SK-N-SH treated with all-trans-retinoic acid at 6 μM for 48 hours (cell line): ENCODE data around the gene KIFBP.

Experiments
- ATAC-seq: fragments of 200-7000 bp; cut with Tn5 transposase; 3 replicates; pipeline ENCODE4 v1.9.1; 2020; ENCODE audit warnings: mild to moderate bottlenecking, moderate library complexity
- ARNTL ChIP-seq: fragments of 450-650 bp; formaldehyde crosslinking; IDR thresholded peaks from 2 replicates; pipeline ENCODE4 v1.5.0; 2020; ENCODE audit warnings: low read depth, mild to moderate bottlenecking, moderate library complexity, borderline replicate concordance
- CSDC2 ChIP-seq: fragments of 250-450 bp; sonication (Bioruptor Pico); IDR thresholded peaks from 2 replicates; pipeline ENCODE4 v1.5.0; 2020; ENCODE audit warnings: mild to moderate bottlenecking, moderate library complexity
- ESRRG ChIP-seq: fragments of 250-450 bp; sonication (Bioruptor Pico); IDR thresholded peaks from 2 replicates; pipeline ENCODE4 v1.6.1; 2021; ENCODE audit warnings: mild to moderate bottlenecking
- GLIS3 ChIP-seq: fragments of 250-450 bp; sonication (Bioruptor Pico); IDR thresholded peaks from 2 replicates; pipeline ENCODE4 v1.5.0; 2020; ENCODE audit warnings: mild to moderate bottlenecking, moderate library complexity
- OSR1 ChIP-seq: fragments of 250-450 bp; sonication (Bioruptor Pico); IDR thresholded peaks from 2 replicates; pipeline ENCODE4 v1.8.0; 2022; ENCODE audit warnings: moderate library complexity, mild to moderate bottlenecking, inconsistent platforms
- PPARA ChIP-seq: fragments of 250-450 bp; sonication (Bioruptor Pico); IDR thresholded peaks from 2 replicates; pipeline ENCODE4 v1.5.0; 2020; ENCODE audit warnings: mild to moderate bottlenecking, borderline replicate concordance
- RARB ChIP-seq: fragments of 250-450 bp; sonication (Bioruptor Pico); IDR thresholded peaks from 2 replicates; pipeline ENCODE4 v1.8.0; 2021; ENCODE audit warnings: mild to moderate bottlenecking, moderate library complexity
- SNAI2 ChIP-seq: fragments of 250-450 bp; sonication (Bioruptor Pico); IDR thresholded peaks from 2 replicates; pipeline ENCODE4 v1.5.0; 2020; ENCODE audit warnings: mild to moderate bottlenecking, moderate library complexity
- TCF4 ChIP-seq: fragments of 250-450 bp; sonication (Bioruptor Pico); IDR thresholded peaks from 2 replicates; pipeline ENCODE4 v1.8.0; 2021; ENCODE audit warnings: mild to moderate bottlenecking, moderate library complexity, borderline replicate concordance
- TOX ChIP-seq: fragments of 250-450 bp; sonication (Bioruptor Pico); IDR thresholded peaks from 2 replicates; pipeline ENCODE4 v1.8.0; 2021; ENCODE audit warnings: mild to moderate bottlenecking, moderate library complexity, borderline replicate concordance
- ZFP30 ChIP-seq: fragments of 450-650 bp; formaldehyde crosslinking; IDR thresholded peaks from 2 replicates; pipeline ENCODE4 v1.5.0; 2022; ENCODE audit warnings: mild to moderate bottlenecking, moderate library complexity
- ZNF565 ChIP-seq: fragments of 450-650 bp; formaldehyde crosslinking; conservative IDR thresholded peaks from 2 replicates; pipeline ENCODE4 v1.5.0; 2020; ENCODE audit warnings: low read depth, mild to moderate bottlenecking, moderate library complexity
- ZNF70 ChIP-seq: fragments of 450-650 bp; formaldehyde crosslinking; IDR thresholded peaks from 2 replicates; pipeline ENCODE4 v1.5.0; 2020; ENCODE audit warnings: mild to moderate bottlenecking, moderate library complexity
- ZNF8 ChIP-seq: fragments of 450-650 bp; formaldehyde crosslinking; IDR thresholded peaks from 2 replicates; pipeline ENCODE4 v1.5.0; 2020; ENCODE audit warnings: mild to moderate bottlenecking, moderate library complexity
- TF ChIP-seq, protein P1 (sequence below): fragments of 250-450 bp; sonication (Bioruptor Pico); IDR thresholded peaks from 2 replicates; pipeline ENCODE4 v1.5.1; 2020; ENCODE audit warnings: low read depth, mild to moderate bottlenecking, moderate library complexity
- TF ChIP-seq, protein P2 (sequence below): fragments of 250-450 bp; sonication (Bioruptor Pico); IDR thresholded peaks from 2 replicates; pipeline ENCODE4 v1.5.1; 2021; ENCODE audit warnings: mild to moderate bottlenecking, moderate library complexity
- TF ChIP-seq, protein P3 (sequence below): fragments of 250-450 bp; sonication (Bioruptor Pico); IDR thresholded peaks from 2 replicates; pipeline ENCODE4 v1.8.0; 2020; ENCODE audit warnings: mild to moderate bottlenecking, moderate library complexity, borderline replicate concordance
- TF ChIP-seq, protein P4 (sequence below): fragments of 250-450 bp; sonication (Bioruptor Pico); IDR thresholded peaks from 2 replicates; pipeline ENCODE4 v1.5.0; 2020; ENCODE audit warnings: mild to moderate bottlenecking, moderate library complexity
- TF ChIP-seq, protein P5 (sequence below): fragments of 250-450 bp; sonication (Bioruptor Pico); IDR thresholded peaks from 2 replicates; pipeline ENCODE4 v1.8.0; 2021; ENCODE audit warnings: low read depth, mild to moderate bottlenecking, moderate library complexity, borderline replicate concordance

The KIFBP gene

DNA sequence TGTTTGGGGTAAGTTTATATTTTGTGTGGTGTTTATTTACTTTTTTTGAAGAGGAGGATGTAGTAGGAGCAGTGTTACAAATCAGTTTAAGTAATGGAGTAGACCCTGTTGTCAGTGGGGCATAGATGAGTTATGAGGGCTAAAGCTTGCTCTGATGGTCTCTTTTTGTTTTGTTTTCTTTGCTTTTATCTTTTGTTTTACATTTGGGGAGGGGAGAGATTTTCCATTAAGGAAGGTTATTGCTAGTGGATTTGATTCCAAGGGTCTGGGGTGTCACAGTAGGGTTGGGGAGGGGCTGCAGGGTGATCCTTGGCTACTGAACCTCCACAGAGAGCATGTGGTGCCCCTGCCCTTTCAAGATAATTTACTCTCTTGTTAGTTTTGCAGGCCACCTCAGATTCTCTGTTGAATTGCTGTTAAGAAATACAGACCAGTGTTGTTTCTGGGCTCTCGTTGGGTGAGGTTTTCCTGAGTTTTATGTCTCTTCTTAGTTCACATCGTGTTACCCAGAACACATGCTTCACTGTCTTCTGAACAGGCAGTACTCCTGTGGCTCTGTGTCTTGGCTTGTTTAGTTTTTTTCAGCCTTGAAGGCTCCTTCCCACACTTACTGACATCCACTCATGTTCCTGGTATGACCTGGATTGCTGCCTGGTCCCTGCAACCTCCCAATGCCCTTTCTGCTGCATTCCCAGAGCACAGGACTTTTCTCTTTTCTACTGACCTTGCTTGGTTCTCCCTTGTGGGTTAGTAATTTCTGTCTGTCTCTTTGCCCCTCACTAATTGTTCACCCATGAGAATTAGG, 4.2 kb downstream of the KIFBP start (continued):
- TF ChIP-seq, protein P1, sequence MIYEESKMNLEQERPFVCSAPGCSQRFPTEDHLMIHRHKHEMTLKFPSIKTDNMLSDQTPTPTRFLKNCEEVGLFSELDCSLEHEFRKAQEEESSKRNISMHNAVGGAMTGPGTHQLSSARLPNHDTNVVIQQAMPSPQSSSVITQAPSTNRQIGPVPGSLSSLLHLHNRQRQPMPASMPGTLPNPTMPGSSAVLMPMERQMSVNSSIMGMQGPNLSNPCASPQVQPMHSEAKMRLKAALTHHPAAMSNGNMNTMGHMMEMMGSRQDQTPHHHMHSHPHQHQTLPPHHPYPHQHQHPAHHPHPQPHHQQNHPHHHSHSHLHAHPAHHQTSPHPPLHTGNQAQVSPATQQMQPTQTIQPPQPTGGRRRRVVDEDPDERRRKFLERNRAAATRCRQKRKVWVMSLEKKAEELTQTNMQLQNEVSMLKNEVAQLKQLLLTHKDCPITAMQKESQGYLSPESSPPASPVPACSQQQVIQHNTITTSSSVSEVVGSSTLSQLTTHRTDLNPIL (CRISPR knock-in tag) = no peak

DNA sequence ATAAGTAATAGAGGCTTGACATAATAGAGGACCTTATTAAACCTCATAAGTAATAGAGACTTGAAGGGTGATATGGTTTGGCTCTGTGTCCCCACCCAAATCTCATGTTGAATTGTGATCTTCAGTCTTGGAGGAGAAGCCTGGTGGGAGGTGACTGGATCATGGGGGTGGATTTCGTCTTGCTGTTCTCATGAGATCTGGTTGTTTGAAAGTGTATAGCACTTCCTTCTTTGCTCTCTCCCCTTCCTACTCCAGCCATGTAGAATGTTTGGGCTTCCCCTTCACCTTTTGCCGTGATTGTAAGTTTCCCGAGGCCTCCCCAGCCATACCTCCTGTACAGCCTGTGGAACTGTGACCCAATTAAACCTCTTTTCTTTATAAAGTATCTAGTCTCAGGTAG, 8.6 kb downstream of the KIFBP start:
- TF ChIP-seq, protein P2, sequence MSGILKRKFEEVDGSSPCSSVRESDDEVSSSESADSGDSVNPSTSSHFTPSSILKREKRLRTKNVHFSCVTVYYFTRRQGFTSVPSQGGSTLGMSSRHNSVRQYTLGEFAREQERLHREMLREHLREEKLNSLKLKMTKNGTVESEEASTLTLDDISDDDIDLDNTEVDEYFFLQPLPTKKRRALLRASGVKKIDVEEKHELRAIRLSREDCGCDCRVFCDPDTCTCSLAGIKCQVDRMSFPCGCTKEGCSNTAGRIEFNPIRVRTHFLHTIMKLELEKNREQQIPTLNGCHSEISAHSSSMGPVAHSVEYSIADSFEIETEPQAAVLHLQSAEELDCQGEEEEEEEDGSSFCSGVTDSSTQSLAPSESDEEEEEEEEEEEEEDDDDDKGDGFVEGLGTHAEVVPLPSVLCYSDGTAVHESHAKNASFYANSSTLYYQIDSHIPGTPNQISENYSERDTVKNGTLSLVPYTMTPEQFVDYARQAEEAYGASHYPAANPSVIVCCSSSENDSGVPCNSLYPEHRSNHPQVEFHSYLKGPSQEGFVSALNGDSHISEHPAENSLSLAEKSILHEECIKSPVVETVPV (CRISPR knock-in tag) = no peak
- TF ChIP-seq ZNF70 (CRISPR knock-in tag) = no peak
- TF ChIP-seq ZNF8 (CRISPR knock-in tag) = no peak
- no peak for TF ChIP-seq OSR1 (CRISPR knock-in tag)
- no peak for TF ChIP-seq CSDC2 (CRISPR knock-in tag)
- TF ChIP-seq PPARA (CRISPR knock-in tag) = no peak
- TF ChIP-seq ARNTL (CRISPR knock-in tag) = no peak
- TF ChIP-seq ESRRG (CRISPR knock-in tag) = no peak
- no peak for TF ChIP-seq ZFP30
- no peak for TF ChIP-seq GLIS3
- no peak for ATAC-seq

DNA sequence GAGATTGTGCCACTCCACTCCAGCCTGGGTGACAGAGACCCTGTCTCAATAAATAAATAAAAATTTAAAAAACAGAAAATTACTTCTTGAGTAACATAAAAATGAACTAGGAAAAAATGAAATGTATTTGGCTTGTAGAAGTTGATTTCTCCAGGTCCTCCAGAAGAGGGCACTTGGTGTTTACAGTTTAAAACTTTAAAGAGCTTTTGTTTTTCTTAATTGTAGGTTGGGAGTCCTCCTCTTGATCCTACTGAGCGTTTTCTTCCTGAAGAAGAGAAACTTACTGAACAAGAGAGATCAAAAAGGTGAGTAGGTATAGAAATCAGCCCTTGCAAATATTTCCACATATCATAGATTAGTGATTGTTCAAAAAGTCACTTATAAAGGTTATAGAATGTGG, 16.2 kb downstream of the KIFBP start:
- no peak for ATAC-seq
- TF ChIP-seq ZNF70 (CRISPR knock-in tag) = no peak
- TF ChIP-seq, protein P1 (CRISPR knock-in tag) = no peak
- TF ChIP-seq, protein P3, sequence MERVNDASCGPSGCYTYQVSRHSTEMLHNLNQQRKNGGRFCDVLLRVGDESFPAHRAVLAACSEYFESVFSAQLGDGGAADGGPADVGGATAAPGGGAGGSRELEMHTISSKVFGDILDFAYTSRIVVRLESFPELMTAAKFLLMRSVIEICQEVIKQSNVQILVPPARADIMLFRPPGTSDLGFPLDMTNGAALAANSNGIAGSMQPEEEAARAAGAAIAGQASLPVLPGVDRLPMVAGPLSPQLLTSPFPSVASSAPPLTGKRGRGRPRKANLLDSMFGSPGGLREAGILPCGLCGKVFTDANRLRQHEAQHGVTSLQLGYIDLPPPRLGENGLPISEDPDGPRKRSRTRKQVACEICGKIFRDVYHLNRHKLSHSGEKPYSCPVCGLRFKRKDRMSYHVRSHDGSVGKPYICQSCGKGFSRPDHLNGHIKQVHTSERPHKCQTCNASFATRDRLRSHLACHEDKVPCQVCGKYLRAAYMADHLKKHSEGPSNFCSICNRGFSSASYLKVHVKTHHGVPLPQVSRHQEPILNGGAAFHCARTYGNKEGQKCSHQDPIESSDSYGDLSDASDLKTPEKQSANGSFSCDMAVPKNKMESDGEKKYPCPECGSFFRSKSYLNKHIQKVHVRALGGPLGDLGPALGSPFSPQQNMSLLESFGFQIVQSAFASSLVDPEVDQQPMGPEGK (CRISPR knock-in tag) = no peak
- no peak for TF ChIP-seq TOX (CRISPR knock-in tag)
- TF ChIP-seq, protein P4, sequence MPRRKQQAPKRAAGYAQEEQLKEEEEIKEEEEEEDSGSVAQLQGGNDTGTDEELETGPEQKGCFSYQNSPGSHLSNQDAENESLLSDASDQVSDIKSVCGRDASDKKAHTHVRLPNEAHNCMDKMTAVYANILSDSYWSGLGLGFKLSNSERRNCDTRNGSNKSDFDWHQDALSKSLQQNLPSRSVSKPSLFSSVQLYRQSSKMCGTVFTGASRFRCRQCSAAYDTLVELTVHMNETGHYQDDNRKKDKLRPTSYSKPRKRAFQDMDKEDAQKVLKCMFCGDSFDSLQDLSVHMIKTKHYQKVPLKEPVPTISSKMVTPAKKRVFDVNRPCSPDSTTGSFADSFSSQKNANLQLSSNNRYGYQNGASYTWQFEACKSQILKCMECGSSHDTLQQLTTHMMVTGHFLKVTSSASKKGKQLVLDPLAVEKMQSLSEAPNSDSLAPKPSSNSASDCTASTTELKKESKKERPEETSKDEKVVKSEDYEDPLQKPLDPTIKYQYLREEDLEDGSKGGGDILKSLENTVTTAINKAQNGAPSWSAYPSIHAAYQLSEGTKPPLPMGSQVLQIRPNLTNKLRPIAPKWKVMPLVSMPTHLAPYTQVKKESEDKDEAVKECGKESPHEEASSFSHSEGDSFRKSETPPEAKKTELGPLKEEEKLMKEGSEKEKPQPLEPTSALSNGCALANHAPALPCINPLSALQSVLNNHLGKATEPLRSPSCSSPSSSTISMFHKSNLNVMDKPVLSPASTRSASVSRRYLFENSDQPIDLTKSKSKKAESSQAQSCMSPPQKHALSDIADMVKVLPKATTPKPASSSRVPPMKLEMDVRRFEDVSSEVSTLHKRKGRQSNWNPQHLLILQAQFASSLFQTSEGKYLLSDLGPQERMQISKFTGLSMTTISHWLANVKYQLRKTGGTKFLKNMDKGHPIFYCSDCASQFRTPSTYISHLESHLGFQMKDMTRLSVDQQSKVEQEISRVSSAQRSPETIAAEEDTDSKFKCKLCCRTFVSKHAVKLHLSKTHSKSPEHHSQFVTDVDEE (CRISPR knock-in tag) = no peak
- TF ChIP-seq ARNTL (CRISPR knock-in tag) = no peak
- TF ChIP-seq ESRRG (CRISPR knock-in tag) = no peak
- TF ChIP-seq, protein P2 (CRISPR knock-in tag) = no peak
- no peak for TF ChIP-seq ZNF565 (CRISPR knock-in tag)
- TF ChIP-seq RARB (CRISPR knock-in tag) = no peak
- no peak for TF ChIP-seq SNAI2 (CRISPR knock-in tag)
- TF ChIP-seq ZNF8 (CRISPR knock-in tag) = no peak
- TF ChIP-seq ZFP30 = no peak
- no peak for TF ChIP-seq TCF4
- TF ChIP-seq, protein P5, sequence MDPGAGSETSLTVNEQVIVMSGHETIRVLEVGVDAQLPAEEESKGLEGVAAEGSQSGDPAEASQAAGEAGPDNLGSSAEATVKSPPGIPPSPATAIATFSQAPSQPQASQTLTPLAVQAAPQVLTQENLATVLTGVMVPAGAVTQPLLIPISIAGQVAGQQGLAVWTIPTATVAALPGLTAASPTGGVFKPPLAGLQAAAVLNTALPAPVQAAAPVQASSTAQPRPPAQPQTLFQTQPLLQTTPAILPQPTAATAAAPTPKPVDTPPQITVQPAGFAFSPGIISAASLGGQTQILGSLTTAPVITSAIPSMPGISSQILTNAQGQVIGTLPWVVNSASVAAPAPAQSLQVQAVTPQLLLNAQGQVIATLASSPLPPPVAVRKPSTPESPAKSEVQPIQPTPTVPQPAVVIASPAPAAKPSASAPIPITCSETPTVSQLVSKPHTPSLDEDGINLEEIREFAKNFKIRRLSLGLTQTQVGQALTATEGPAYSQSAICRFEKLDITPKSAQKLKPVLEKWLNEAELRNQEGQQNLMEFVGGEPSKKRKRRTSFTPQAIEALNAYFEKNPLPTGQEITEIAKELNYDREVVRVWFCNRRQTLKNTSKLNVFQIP = no peak
